Prostate gland (tissue), 2 donors: ENCODE results near the gene C6orf47. TPM values are rescaled to one million over a fixed set of nuclear protein-coding genes. Genes with fewer than 3 reads are reported as not detected.

Experiments
- DNase-seq: peaks from one replicate; pipeline ENCODE4 v3.0.0-alpha.2; 2019; ENCODE audit warnings: low spot score
- H3K27ac ChIP-seq, 2 donors: fragments of 200-600 bp; sonication (generic); 2 replicates each; pipeline ENCODE4 v1.5.1; 2017 to 2019
- H3K27me3 ChIP-seq: fragments of 200-600 bp; sonication (generic); replicated peaks from 2 replicates; pipeline ENCODE4 v1.5.1; 2019; ENCODE audit not compliant: insufficient read depth
- H3K36me3 ChIP-seq, 2 donors: fragments of 200-600 bp; sonication (generic); 1 replicate in 1 of 2; 2 replicates in 1 of 2; pipeline versions ENCODE4 v1.5.1 to v1.8.1; 2017 to 2019
- H3K4me1 ChIP-seq: fragments of 200-600 bp; sonication (generic); replicated peaks from 2 replicates; pipeline ENCODE4 v1.5.1; 2019
- H3K4me3 ChIP-seq, 2 donors: fragments of 200-600 bp; sonication (generic); 2 replicates each; pipeline ENCODE4 v1.5.1; 2017 to 2019
- H3K9me3 ChIP-seq: fragments of 200-600 bp; sonication (generic); 2 replicates; pipeline ENCODE4 v1.5.1; 2017
- CTCF ChIP-seq, 4 experiments: fragments of 200-600 bp in 2 of 4; fragments of 450-650 bp in 2 of 4; sonication (generic) in 2 of 4; IDR thresholded peaks; 1 replicate in 3 of 4; 2 replicates in 1 of 4; pipeline ENCODE4 v1.5.1; 2016 to 2019; ENCODE audit warnings: antibody characterized with exemption in 4 of 4, mild to moderate bottlenecking in 2 of 4, moderate library complexity in 2 of 4
- POLR2A ChIP-seq: fragments of 450-650 bp; IDR thresholded peaks from one replicate; pipeline ENCODE4 v1.6.1; 2016; ENCODE audit warnings: antibody characterized with exemption, mild to moderate bottlenecking
- POLR2AphosphoS5 ChIP-seq: sonication (generic); formaldehyde crosslinking; IDR thresholded peaks from one replicate; pipeline ENCODE4 v1.6.1; 2017; ENCODE audit warnings: antibody characterized with exemption
- WGBS: methylation state at CpG from one replicate; pipeline ENCODE4 v1.1.5; 2018; 5-methylcytosine and 5-hydroxymethylcytosine counted together
- intact Hi-C: fragments of 100-400 bp; cut with DNase I; formaldehyde crosslinking; loops from one replicate; pipeline ENCODE4 v1.14.2; 2022
- total RNA-seq, 2 donors: library from RNA; depleted of rRNA; stranded (reverse); fragments of >200 nt; gene quantifications; one replicate each; pipeline ENCODE4 v1.1.0, GENCODE V29; 2016

C6orf47 gene
- total RNA-seq, 2 donors from 2014 or later: 25.5 to 30.1 TPM

- Histone ChIP-seq H3K4me1 (peaks cover 4% of the 10 kb centered on the region), H3K9me3 (no peaks in the 10 kb centered on the region), H3K27ac (peak overlapping the region; percentile 95), H3K4me3 (peak overlapping the region; percentile 36 to 46), H3K27me3 (no peaks in the 10 kb centered on the region), H3K36me3 (no peaks in the 10 kb centered on the region)
- under 1% methylated on average over 33 of the region's 40 CpGs for WGBS
- intact Hi-C loops: loop anchor here (5.0 kb wide), 4 partner anchors 46 to 266 kb away; partner anchors contain the start of genes CFB and DDAH2
- TF ChIP-seq POLR2AphosphoS5: no peak
- TF ChIP-seq POLR2A: peak; percentile 9
- TF ChIP-seq CTCF (IDR thresholded peaks at IDR 0.05): peak in 3 of 4 experiments; percentile 22 to 51 (median 48)
- DNase-seq: peak; percentile 41
These were observed 20.6 kb upstream of the C6orf47 start for GRCh38 chr6:31681135-31681671.

- Histone ChIP-seq H3K27ac (peak within 1 kb of the TSS; percentile 95), H3K9me3 (no peaks in the 10 kb centered on the region), H3K36me3 (no peaks in the 10 kb centered on the region), H3K4me1 (peaks cover 4% of the 10 kb centered on the region), H3K27me3 (no peaks in the 10 kb centered on the region), H3K4me3 (peak within 1 kb of the TSS; percentile 36 to 46)
- DNase-seq: peak; percentile 87
- TF ChIP-seq CTCF (IDR thresholded peaks at IDR 0.05) (peak; percentile 63 to 94 (median 79)), POLR2A (no peak), POLR2AphosphoS5 (peak; percentile 88)
- WGBS: 11% methylated on average over 17 of the region's 17 CpGs
- intact Hi-C loops: loop anchor here (5.0 kb wide), 4 partner anchors 47 to 267 kb away; partner anchors contain the start of genes CFB and DDAH2
These were observed 19.9 kb upstream of the C6orf47 start, which contains the start of gene LY6G5C for GRCh38 chr6:31680226-31681134. Gene LY6G5C (minus strand): TSS chr6:31681067. CDS start chr6:31680373, 694 bp downstream.

- H3K4me1 ChIP-seq: peaks cover 4% of the 10 kb centered on the region
- no peak for DNase-seq
- 71% methylated on average over 8 of the region's 8 CpGs for WGBS
- H3K27ac ChIP-seq: no peak overlapping the region
- no peaks in the 10 kb centered on the region for H3K27me3 ChIP-seq
- no peak overlapping the region for H3K4me3 ChIP-seq
- no peaks in the 10 kb centered on the region for H3K36me3 ChIP-seq
- no peak for TF ChIP-seq POLR2A
- no peak for TF ChIP-seq POLR2AphosphoS5
- no peak for TF ChIP-seq CTCF (IDR thresholded peaks at IDR 0.05)
- intact Hi-C loops: no loop called here
- no peaks in the 10 kb centered on the region for H3K9me3 ChIP-seq
These were observed 17.4 kb upstream of the C6orf47 start for GRCh38 chr6:31677955-31678354.

- Histone ChIP-seq H3K9me3 (no peaks in the 10 kb centered on the region), H3K4me1 (peaks cover 4% of the 10 kb centered on the region), H3K4me3 (no peak overlapping the region), H3K36me3 (no peaks in the 10 kb centered on the region), H3K27ac (no peak overlapping the region), H3K27me3 (no peaks in the 10 kb centered on the region)
- WGBS: 68% methylated on average over 6 of the region's 6 CpGs
- intact Hi-C loops: no loop called here
- DNase-seq: no peak
- no peak for TF ChIP-seq POLR2A
- TF ChIP-seq CTCF (IDR thresholded peaks at IDR 0.05): no peak
- no peak for TF ChIP-seq POLR2AphosphoS5
These were observed 16.3 kb upstream of the C6orf47 start for GRCh38 chr6:31676904-31677303.
